Measurements from ENCODE around the gene CAAP1. TPM values are rescaled to one million over a fixed set of nuclear protein-coding genes. Genes with fewer than 3 reads are reported as not detected.

The CAAP1 gene
- 21.7 TPM for polyA plus RNA-seq (2013, experiment 1 of 4)
- 22.5 TPM for polyA plus RNA-seq (2013, experiment 2 of 4)
- 18.4 TPM for polyA plus RNA-seq (2013, experiment 3 of 4)
- 20.6 TPM for polyA plus RNA-seq (2013, experiment 4 of 4)

DNA sequence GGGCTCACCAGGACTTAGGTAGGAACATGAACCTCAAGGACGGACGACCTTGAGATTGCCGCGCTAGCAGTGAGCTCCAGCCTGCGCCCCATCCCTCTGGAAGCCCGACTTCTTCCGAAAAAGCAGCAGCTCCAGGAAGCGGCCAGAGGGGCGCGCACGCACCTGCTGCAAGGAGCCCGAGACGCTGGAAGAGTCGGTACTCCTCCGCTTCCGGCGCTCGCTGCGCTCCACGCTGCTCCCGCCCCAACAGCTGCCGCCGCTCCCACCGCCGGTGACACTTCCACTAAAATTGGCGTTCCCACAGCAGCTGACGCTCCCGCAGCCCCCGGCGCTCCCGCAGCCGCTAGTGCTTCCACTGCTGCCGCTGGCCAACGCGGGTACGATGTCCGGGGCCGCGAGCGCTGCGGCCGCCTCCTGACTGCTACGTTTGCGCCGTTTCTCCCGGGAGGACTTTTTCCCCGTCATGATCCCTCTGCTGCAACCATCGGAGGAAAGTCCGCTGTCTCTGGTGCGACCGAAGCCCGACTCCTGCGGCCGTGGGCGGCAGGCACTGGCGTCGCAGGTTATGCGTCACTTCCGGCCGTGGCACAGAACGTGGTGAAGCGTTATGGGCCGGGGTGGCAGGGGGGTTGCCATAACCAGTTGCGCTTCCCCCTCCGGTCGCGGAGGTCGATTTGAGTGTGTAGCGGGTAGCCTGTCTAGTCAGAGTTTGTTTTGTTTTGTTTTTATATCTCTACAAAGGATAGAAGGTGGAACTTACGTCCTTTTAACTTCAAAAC is at the start of gene CAAP1:
CAAP1 (minus strand) TSS at position 552 of the 779 bp plus-strand sequence; CDS start at position 465, 87 bp downstream.
- Histone ChIP-seq H3K4me1 (ENCODE audit: control insufficient read depth, insufficient read depth, low read length) (no peaks in the 10 kb centered on the region), H3K27me3 (ENCODE audit: control insufficient read depth, insufficient read depth, low read length, poor library complexity, severe bottlenecking) (no peaks in the 10 kb centered on the region), H3K36me3 (ENCODE audit: control insufficient read depth, insufficient read depth, low read length) (no peaks in the 10 kb centered on the region), H3K4me3 (ENCODE audit: insufficient read depth, low read depth, low read length) (peak within 1 kb of the TSS; percentile 99), H3K27ac (ENCODE audit: insufficient read depth, low read depth, low read length, poor library complexity, severe bottlenecking) (peak within 1 kb of the TSS; percentile 99), H3K9me3 (ENCODE audit: control insufficient read depth, low read length) (no peaks in the 10 kb centered on the region)
- WGBS, 2 experiments = 0% methylated on average over 68 of the region's 70 CpGs

GRCh38 chr9:26940779-26941178 is 48.2 kb upstream of the CAAP1 start:
- WGBS, 2 experiments = 100% methylated on average over 1 of the region's 1 CpG
- H3K4me3 ChIP-seq (ENCODE audit: insufficient read depth, low read depth, low read length) = no peak overlapping the region
- H3K27me3 ChIP-seq (ENCODE audit: control insufficient read depth, insufficient read depth, low read length, poor library complexity, severe bottlenecking) = no peaks in the 10 kb centered on the region
- H3K9me3 ChIP-seq (ENCODE audit: control insufficient read depth, low read length) = no peaks in the 10 kb centered on the region
- H3K4me1 ChIP-seq (ENCODE audit: control insufficient read depth, insufficient read depth, low read length) = peaks cover 7% of the 10 kb centered on the region
- H3K36me3 ChIP-seq (ENCODE audit: control insufficient read depth, insufficient read depth, low read length) = peaks cover 2% of the 10 kb centered on the region
- no peak overlapping the region for H3K27ac ChIP-seq (ENCODE audit: insufficient read depth, low read depth, low read length, poor library complexity, severe bottlenecking)

DNA sequence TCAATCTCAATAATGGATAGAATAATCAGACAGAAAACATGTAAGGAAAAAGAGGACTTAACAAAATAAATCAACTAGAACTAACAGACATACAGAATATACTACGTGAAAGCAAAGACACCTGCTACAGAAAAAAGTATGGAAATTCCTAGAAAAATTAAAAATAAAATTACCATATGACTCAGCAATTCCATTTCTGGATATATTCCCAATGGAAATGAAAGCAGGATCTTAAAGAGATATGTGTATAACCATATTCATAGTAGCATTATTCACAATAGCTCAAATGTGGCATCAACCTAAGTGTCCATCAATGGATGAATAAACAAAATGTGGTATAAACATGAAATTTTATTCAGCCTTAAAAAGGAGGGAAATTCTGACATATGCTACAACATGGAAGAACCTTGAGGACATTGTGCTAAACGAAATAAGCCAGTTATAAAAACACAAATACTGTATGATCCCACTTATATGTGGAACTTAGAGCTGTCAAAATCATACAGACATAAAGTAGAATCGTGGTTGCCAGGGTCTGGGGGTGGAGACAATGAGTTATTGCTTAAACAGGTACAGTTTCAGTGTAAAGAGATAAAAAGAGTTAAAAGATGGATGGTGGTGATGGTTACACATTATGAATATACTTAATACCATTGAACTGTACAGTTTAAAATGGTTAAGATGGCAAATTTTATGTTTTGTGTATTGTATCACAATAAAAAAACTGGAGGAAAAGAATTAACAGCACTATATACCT is 47.5 kb upstream of the CAAP1 start:
- 92 to 100% methylated on average over 1 to 3 of the region's 3 CpGs for WGBS, 2 experiments
- Histone ChIP-seq H3K27ac (ENCODE audit: insufficient read depth, low read depth, low read length, poor library complexity, severe bottlenecking) (no peak overlapping the region), H3K4me3 (ENCODE audit: insufficient read depth, low read depth, low read length) (no peak overlapping the region), H3K4me1 (ENCODE audit: control insufficient read depth, insufficient read depth, low read length) (peaks cover 3% of the 10 kb centered on the region), H3K36me3 (ENCODE audit: control insufficient read depth, insufficient read depth, low read length) (peaks cover 2% of the 10 kb centered on the region), H3K27me3 (ENCODE audit: control insufficient read depth, insufficient read depth, low read length, poor library complexity, severe bottlenecking) (no peaks in the 10 kb centered on the region), H3K9me3 (ENCODE audit: control insufficient read depth, low read length) (no peaks in the 10 kb centered on the region)

DNA sequence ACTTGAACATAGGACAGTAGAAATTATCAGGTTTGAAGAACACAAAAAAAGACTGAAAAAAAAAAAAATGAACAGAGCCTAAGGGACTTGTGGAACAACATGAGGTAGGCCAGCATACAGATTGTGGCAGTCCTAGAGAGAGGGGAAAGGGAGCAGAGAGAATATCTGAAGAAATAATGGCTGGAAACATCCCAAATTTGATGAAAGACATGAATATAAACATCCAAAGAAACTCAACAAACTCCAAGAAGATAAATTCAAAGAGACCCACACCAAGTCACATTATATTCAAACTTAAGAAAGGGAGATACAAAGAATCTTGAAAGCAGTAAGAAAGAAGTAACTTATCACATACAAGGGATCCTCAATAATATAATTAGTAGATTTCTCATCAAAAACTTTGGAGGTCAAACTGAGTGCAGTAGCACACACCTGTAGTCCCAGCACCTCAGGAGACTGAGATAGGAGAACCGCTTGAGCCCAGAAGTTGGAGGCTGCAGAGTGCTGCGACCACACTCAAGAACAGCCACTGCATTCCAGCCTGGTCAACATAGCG is 45.3 kb upstream of the CAAP1 start:
- no peaks in the 10 kb centered on the region for H3K9me3 ChIP-seq (ENCODE audit: control insufficient read depth, low read length)
- H3K36me3 ChIP-seq (ENCODE audit: control insufficient read depth, insufficient read depth, low read length) = no peaks in the 10 kb centered on the region
- H3K27me3 ChIP-seq (ENCODE audit: control insufficient read depth, insufficient read depth, low read length, poor library complexity, severe bottlenecking) = no peaks in the 10 kb centered on the region
- H3K4me1 ChIP-seq (ENCODE audit: control insufficient read depth, insufficient read depth, low read length) = peaks cover 3% of the 10 kb centered on the region
- WGBS, 2 experiments = 88 to 92% methylated on average over 3 of the region's 3 CpGs
- no peak overlapping the region for H3K4me3 ChIP-seq (ENCODE audit: insufficient read depth, low read depth, low read length)
- no peak overlapping the region for H3K27ac ChIP-seq (ENCODE audit: insufficient read depth, low read depth, low read length, poor library complexity, severe bottlenecking)

GRCh38 chr9:26935847-26936246 is 43.2 kb upstream of the CAAP1 start:
- H3K27ac ChIP-seq (ENCODE audit: insufficient read depth, low read depth, low read length, poor library complexity, severe bottlenecking) = no peak overlapping the region
- H3K27me3 ChIP-seq (ENCODE audit: control insufficient read depth, insufficient read depth, low read length, poor library complexity, severe bottlenecking) = no peaks in the 10 kb centered on the region
- H3K9me3 ChIP-seq (ENCODE audit: control insufficient read depth, low read length) = no peaks in the 10 kb centered on the region
- no peaks in the 10 kb centered on the region for H3K36me3 ChIP-seq (ENCODE audit: control insufficient read depth, insufficient read depth, low read length)
- H3K4me1 ChIP-seq (ENCODE audit: control insufficient read depth, insufficient read depth, low read length) = peaks cover 3% of the 10 kb centered on the region
- H3K4me3 ChIP-seq (ENCODE audit: insufficient read depth, low read depth, low read length) = no peak overlapping the region

DNA sequence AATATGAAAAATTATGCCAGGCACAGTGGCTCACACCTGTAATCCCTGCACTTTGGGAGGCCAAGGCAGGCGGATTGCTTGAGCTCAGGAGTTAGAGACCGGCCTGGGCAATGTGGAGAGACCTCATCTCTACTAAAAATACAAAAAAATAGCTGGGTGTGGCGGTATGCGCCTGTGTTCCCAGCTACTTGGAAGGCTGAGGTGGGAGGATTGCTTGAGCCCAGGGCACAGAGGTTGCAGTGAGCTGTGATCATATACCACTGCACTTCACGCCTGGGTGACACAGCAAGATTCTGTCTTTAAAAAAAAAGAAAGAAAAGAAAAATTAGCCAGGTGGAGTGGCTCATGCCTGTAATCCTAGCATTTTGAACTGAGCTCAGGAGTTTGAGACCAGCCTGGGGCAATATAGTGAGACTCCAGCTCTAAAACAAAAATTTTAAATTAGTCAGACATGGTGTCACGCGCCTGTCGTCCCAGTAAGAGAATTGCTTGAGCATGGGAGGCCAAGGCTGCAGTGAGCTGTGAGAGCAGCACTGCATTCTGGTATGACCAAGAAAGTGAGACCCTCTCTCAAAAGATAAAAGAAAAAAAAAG is 36.4 kb upstream of the CAAP1 start:
- Histone ChIP-seq H3K27ac (ENCODE audit: insufficient read depth, low read depth, low read length, poor library complexity, severe bottlenecking) (no peak overlapping the region), H3K27me3 (ENCODE audit: control insufficient read depth, insufficient read depth, low read length, poor library complexity, severe bottlenecking) (no peaks in the 10 kb centered on the region), H3K4me3 (ENCODE audit: insufficient read depth, low read depth, low read length) (no peak overlapping the region), H3K4me1 (ENCODE audit: control insufficient read depth, insufficient read depth, low read length) (no peaks in the 10 kb centered on the region), H3K9me3 (ENCODE audit: control insufficient read depth, low read length) (no peaks in the 10 kb centered on the region), H3K36me3 (ENCODE audit: control insufficient read depth, insufficient read depth, low read length) (peaks cover 6% of the 10 kb centered on the region)
- 93 to 96% methylated on average over 8 of the region's 8 CpGs for WGBS, 2 experiments

DNA sequence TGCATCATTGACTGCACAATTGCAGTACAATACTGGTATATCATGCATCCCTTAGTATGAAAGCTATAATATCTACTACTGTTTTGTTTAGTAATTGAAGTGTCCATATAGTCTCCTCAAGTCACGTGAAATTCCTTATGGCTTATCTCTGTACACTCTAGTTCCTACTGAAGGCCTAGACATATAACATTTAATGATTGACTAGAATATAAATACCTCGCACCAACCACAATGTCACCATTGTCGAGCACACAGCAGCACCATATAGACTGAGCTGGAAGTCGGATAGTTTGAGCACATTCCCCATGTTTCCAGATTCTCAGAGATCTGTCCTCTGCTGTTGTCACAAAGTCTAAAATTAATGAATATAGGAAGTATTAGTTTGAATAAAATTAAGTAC is 33.0 kb upstream of the CAAP1 start:
- Histone ChIP-seq H3K4me1 (ENCODE audit: control insufficient read depth, insufficient read depth, low read length) (no peaks in the 10 kb centered on the region), H3K4me3 (ENCODE audit: insufficient read depth, low read depth, low read length) (no peak overlapping the region), H3K27me3 (ENCODE audit: control insufficient read depth, insufficient read depth, low read length, poor library complexity, severe bottlenecking) (no peaks in the 10 kb centered on the region), H3K36me3 (ENCODE audit: control insufficient read depth, insufficient read depth, low read length) (peaks cover 17% of the 10 kb centered on the region), H3K9me3 (ENCODE audit: control insufficient read depth, low read length) (no peaks in the 10 kb centered on the region), H3K27ac (ENCODE audit: insufficient read depth, low read depth, low read length, poor library complexity, severe bottlenecking) (no peak overlapping the region)
- WGBS, 2 experiments = 99 to 100% methylated on average over 3 to 4 of the region's 4 CpGs

DNA sequence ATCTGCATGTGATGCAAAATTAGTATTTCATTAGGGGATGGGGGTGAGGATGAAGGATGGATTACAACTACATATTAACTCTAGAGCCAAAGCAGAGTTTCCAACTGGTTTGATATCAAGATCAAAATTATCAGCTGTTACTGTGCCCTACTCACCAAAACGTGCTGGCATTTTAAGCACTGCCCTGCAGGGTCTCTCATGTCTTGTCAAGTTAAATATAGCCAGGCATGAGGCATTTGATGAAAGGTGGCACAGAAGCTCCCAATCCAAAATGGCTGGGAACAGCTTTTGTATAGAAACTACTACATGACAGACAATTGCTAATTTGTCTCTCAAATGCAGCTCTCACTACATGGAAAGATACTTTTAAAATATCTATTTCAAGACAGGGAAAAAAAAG is 27.1 kb upstream of the CAAP1 start:
- no peaks in the 10 kb centered on the region for H3K9me3 ChIP-seq (ENCODE audit: control insufficient read depth, low read length)
- no peaks in the 10 kb centered on the region for H3K27me3 ChIP-seq (ENCODE audit: control insufficient read depth, insufficient read depth, low read length, poor library complexity, severe bottlenecking)
- 88 to 94% methylated on average over 1 of the region's 1 CpG for WGBS, 2 experiments
- H3K27ac ChIP-seq (ENCODE audit: insufficient read depth, low read depth, low read length, poor library complexity, severe bottlenecking) = no peak overlapping the region
- no peak overlapping the region for H3K4me3 ChIP-seq (ENCODE audit: insufficient read depth, low read depth, low read length)
- H3K36me3 ChIP-seq (ENCODE audit: control insufficient read depth, insufficient read depth, low read length) = peaks cover 23% of the 10 kb centered on the region
- no peaks in the 10 kb centered on the region for H3K4me1 ChIP-seq (ENCODE audit: control insufficient read depth, insufficient read depth, low read length)

DNA sequence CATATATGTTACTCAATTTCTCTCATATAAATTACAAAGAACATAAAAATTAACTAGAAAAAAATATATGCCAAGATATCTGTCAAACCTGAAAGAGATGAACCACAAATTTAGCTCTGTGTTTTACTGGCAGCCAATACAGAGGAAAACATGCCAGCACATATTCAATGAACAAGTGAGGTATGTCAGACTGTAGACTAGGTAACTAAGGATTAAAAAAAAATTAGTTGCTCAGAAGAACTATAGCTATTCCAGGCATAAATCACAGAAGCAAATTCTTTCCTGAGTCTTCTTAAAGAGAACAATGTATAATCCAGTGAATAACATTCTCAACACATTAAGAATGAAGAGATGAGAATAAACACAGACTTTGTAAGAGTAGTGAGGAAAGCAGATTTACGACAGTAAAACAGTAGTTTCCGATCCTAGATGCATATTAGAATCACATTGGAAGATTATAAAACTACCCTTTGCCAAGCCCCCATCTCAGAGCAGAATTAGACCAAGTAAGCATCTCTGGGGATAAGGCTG is 20.6 kb upstream of the CAAP1 start:
- peaks cover 13% of the 10 kb centered on the region for H3K36me3 ChIP-seq (ENCODE audit: control insufficient read depth, insufficient read depth, low read length)
- H3K4me1 ChIP-seq (ENCODE audit: control insufficient read depth, insufficient read depth, low read length) = no peaks in the 10 kb centered on the region
- H3K27ac ChIP-seq (ENCODE audit: insufficient read depth, low read depth, low read length, poor library complexity, severe bottlenecking) = no peak overlapping the region
- 97 to 100% methylated on average over 2 of the region's 2 CpGs for WGBS, 2 experiments
- no peaks in the 10 kb centered on the region for H3K9me3 ChIP-seq (ENCODE audit: control insufficient read depth, low read length)
- no peaks in the 10 kb centered on the region for H3K27me3 ChIP-seq (ENCODE audit: control insufficient read depth, insufficient read depth, low read length, poor library complexity, severe bottlenecking)
- no peak overlapping the region for H3K4me3 ChIP-seq (ENCODE audit: insufficient read depth, low read depth, low read length)

All from ectodermal cell (in vitro differentiated cells).